HEK293 (cell line): ENCODE measurements around the gene NUP85.

Experiments
- CTCF ChIA-PET: fragments of 350-600 bp; formaldehyde crosslinking; extraction: SDS; loops from one replicate; lab custom pipeline; 2021; ENCODE audit warnings: antibody characterized with exemption; lab: Yijun Ruan, JAX
- POLR2A ChIA-PET: fragments of 300-600 bp; formaldehyde crosslinking; extraction: SDS; loops from one replicate; lab custom pipeline; 2020; ENCODE audit warnings: antibody characterized with exemption, inconsistent platforms; lab: Yijun Ruan, JAX
- H3K27ac ChIP-seq: fragments of 200-500 bp; sonication (Bioruptor generic); 2 replicates; pipeline ENCODE4 v1.5.1; 2014; ENCODE audit warnings: low read depth, low read length, control low read depth, inconsistent platforms; ENCODE audit errors: extremely low read depth
- H3K36me3 ChIP-seq, 2 experiments: fragments of 200-500 bp in 1 of 2; sonication (Bioruptor generic) in 1 of 2; 1 replicate in 1 of 2; 2 replicates in 1 of 2; pipeline ENCODE4 v1.5.1; 2014 to 2017; ENCODE audit warnings: inconsistent platforms in 2 of 2, low read length in 2 of 2; ENCODE audit not compliant: control insufficient read depth in 2 of 2, insufficient read depth in 1 of 2
- H3K4me1 ChIP-seq: fragments of 200-500 bp; sonication (Bioruptor generic); 2 replicates; pipeline ENCODE4 v1.5.1; 2014; ENCODE audit warnings: mild to moderate bottlenecking, low read length, inconsistent platforms; ENCODE audit not compliant: control insufficient read depth, insufficient read depth
- H3K4me3 ChIP-seq: 2 replicates; pipeline ENCODE4 v1.5.1; 2011; ENCODE audit warnings: low read depth, mild to moderate bottlenecking, control low read depth, low read length, moderate library complexity
- H3K9me3 ChIP-seq: fragments of 200-500 bp; sonication (Bioruptor generic); 2 replicates; pipeline ENCODE4 v1.5.1; 2014; ENCODE audit warnings: low read depth, low read length, inconsistent platforms; ENCODE audit not compliant: control insufficient read depth, insufficient read depth
- FEZF1 ChIP-seq: fragments of 450-650 bp; formaldehyde crosslinking; IDR thresholded peaks from 2 replicates; pipeline ENCODE4 v1.5.1; 2016; ENCODE audit warnings: missing biosample characterization, missing genetic modification characterization
- GLIS1 ChIP-seq: fragments of 450-650 bp; formaldehyde crosslinking; IDR thresholded peaks from 2 replicates; pipeline ENCODE4 v1.5.1; 2016; ENCODE audit warnings: missing biosample characterization, missing genetic modification characterization
- KLF16 ChIP-seq: fragments of 450-650 bp; formaldehyde crosslinking; IDR thresholded peaks from 2 replicates; pipeline ENCODE4 v1.5.1; 2017; ENCODE audit warnings: missing biosample characterization, missing genetic modification characterization
- OVOL3 ChIP-seq: fragments of 450-650 bp; formaldehyde crosslinking; IDR thresholded peaks from 2 replicates; pipeline ENCODE4 v1.5.1; 2016; ENCODE audit warnings: missing biosample characterization, missing genetic modification characterization
- PRDM1 ChIP-seq: fragments of 450-650 bp; formaldehyde crosslinking; IDR thresholded peaks from 2 replicates; pipeline ENCODE4; 2016; ENCODE audit warnings: missing biosample characterization, missing genetic modification characterization
- RBAK ChIP-seq: fragments of 450-650 bp; formaldehyde crosslinking; IDR thresholded peaks from 2 replicates; pipeline ENCODE4 v1.5.1; 2016; ENCODE audit warnings: missing biosample characterization, missing genetic modification characterization
- SETDB1 ChIP-seq: IDR thresholded peaks from one replicate; pipeline ENCODE4 v1.6.1; 2017; ENCODE audit warnings: mild to moderate bottlenecking, low read length, moderate library complexity, mixed read lengths; ENCODE audit not compliant: insufficient read length
- ZFHX2 ChIP-seq: fragments of 450-650 bp; formaldehyde crosslinking; conservative IDR thresholded peaks from 2 replicates; pipeline ENCODE4 v1.5.1; 2016; ENCODE audit warnings: missing biosample characterization, missing genetic modification characterization
- ZFP69B ChIP-seq: fragments of 450-650 bp; formaldehyde crosslinking; IDR thresholded peaks from 2 replicates; pipeline ENCODE4 v1.5.1; 2016; ENCODE audit warnings: missing biosample characterization, missing genetic modification characterization
- ZNF132 ChIP-seq: fragments of 450-650 bp; formaldehyde crosslinking; IDR thresholded peaks from 2 replicates; pipeline ENCODE4 v1.5.1; 2017; ENCODE audit warnings: missing biosample characterization, missing genetic modification characterization, borderline replicate concordance
- ZNF184 ChIP-seq: fragments of 450-650 bp; IDR thresholded peaks from 2 replicates; pipeline ENCODE4 v1.5.1; 2018; ENCODE audit warnings: missing biosample characterization, mild to moderate bottlenecking, missing genetic modification characterization
- ZNF23 ChIP-seq: fragments of 450-650 bp; formaldehyde crosslinking; IDR thresholded peaks from 2 replicates; pipeline ENCODE4 v1.5.1; 2016; ENCODE audit warnings: missing biosample characterization, missing genetic modification characterization, borderline replicate concordance
- ZNF292 ChIP-seq: fragments of 450-650 bp; formaldehyde crosslinking; IDR thresholded peaks from 2 replicates; pipeline ENCODE4 v1.5.1; 2016; ENCODE audit warnings: low read depth, missing biosample characterization, missing genetic modification characterization, borderline replicate concordance
- ZNF549 ChIP-seq: fragments of 450-650 bp; IDR thresholded peaks from 2 replicates; pipeline ENCODE4 v1.5.1; 2018; ENCODE audit warnings: missing biosample characterization, missing genetic modification characterization, mild to moderate bottlenecking, inconsistent platforms, moderate library complexity
- ZNF571 ChIP-seq: fragments of 450-650 bp; formaldehyde crosslinking; IDR thresholded peaks from 2 replicates; pipeline ENCODE4 v1.5.0; 2017; ENCODE audit warnings: missing biosample characterization, missing genetic modification characterization
- ZNF624 ChIP-seq: fragments of 450-650 bp; formaldehyde crosslinking; IDR thresholded peaks from 2 replicates; pipeline ENCODE4 v1.5.1; 2017; ENCODE audit warnings: missing biosample characterization, missing genetic modification characterization
- ZNF677 ChIP-seq: fragments of 450-650 bp; IDR thresholded peaks from 2 replicates; pipeline ENCODE4 v1.5.0; 2018; ENCODE audit warnings: missing biosample characterization, mild to moderate bottlenecking, missing genetic modification characterization, moderate library complexity
- ZNF76 ChIP-seq: fragments of 450-650 bp; formaldehyde crosslinking; IDR thresholded peaks from 2 replicates; pipeline ENCODE4; 2016; ENCODE audit warnings: low read depth, missing biosample characterization, missing genetic modification characterization, borderline replicate concordance
- ZNF776 ChIP-seq: fragments of 450-650 bp; formaldehyde crosslinking; IDR thresholded peaks from 2 replicates; pipeline ENCODE4 v1.5.0; 2017; ENCODE audit warnings: missing biosample characterization, missing genetic modification characterization, borderline replicate concordance
- ZNF792 ChIP-seq: fragments of 450-650 bp; formaldehyde crosslinking; IDR thresholded peaks from 2 replicates; pipeline ENCODE4 v1.5.1; 2016; ENCODE audit warnings: missing biosample characterization, missing genetic modification characterization
- TF ChIP-seq, protein P1 (sequence below): fragments of 450-650 bp; formaldehyde crosslinking; IDR thresholded peaks from 2 replicates; pipeline ENCODE4 v1.5.1; 2017; ENCODE audit warnings: missing biosample characterization, missing genetic modification characterization
- TF ChIP-seq, protein P2 (sequence below): fragments of 450-650 bp; formaldehyde crosslinking; IDR thresholded peaks from 2 replicates; pipeline ENCODE4 v1.5.1; 2016; ENCODE audit warnings: missing biosample characterization, missing genetic modification characterization

The NUP85 gene

GRCh38 chr17:75209061-75209460, 3.6 kb downstream of the NUP85 start (continued):
- TF ChIP-seq ZNF132 (tag by site-specific recombination): no peak
- no peak for TF ChIP-seq SETDB1
- TF ChIP-seq PRDM1 (tag by site-specific recombination): no peak
- TF ChIP-seq GLIS1: no peak
- no peak for TF ChIP-seq ZNF792 (tag by site-specific recombination)

DNA sequence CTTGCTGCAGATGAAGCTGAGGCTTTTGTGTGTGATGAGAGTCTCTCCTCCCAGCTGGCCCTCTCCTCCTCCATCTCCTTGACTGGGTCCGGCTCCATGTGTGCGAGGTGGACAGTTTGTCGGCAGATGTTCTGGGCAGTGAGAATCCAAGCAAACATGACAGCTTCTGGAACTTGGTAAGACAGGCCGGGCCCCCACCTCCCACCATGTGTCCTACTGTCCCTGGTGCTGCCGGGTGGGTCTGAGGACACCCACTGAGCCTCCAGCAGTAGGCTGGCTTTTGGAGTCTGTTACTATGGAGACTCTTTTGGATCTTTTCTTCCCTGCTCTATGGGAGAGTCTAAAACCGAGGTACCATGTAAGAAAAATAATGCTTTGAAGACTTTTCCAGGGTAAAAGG, 12.7 kb downstream of the NUP85 start:
- no peak for TF ChIP-seq ZNF292 (tag by site-specific recombination)
- no peak for TF ChIP-seq ZNF677 (tag by site-specific recombination)
- TF ChIP-seq ZNF76: no peak
- no peak for TF ChIP-seq ZNF23
- no peak for TF ChIP-seq FEZF1
- TF ChIP-seq ZNF624: no peak
- Histone ChIP-seq H3K36me3 (peaks cover 85 to 90% of the 10 kb centered on the region in 2 experiments), H3K4me3 (no peak overlapping the region), H3K27ac (no peak overlapping the region), H3K9me3 (no peaks in the 10 kb centered on the region), H3K4me1 (no peaks in the 10 kb centered on the region)
- CTCF ChIA-PET: interaction anchor here (0.6 to 1.6 kb wide), 3 partner anchors 22 to 630 kb away, joined by 3 to 5 read pairs (median 3); partner anchors contain the start of gene MIF4GD
- POLR2A ChIA-PET: interaction anchor here (0.6 kb wide), 1 partner anchor 51 kb away, joined by 5 read pairs; no protein-coding TSS in a partner anchor

- ChIA-PET POLR2A (interaction anchor here (0.9 to 1.5 kb wide), 4 partner anchors 10 to 186 kb away, joined by 3 to 5 read pairs (median 4); partner anchors contain the start of genes GRB2 and MIF4GD), CTCF (interaction anchor here (0.6 to 2.4 kb wide), 4 partner anchors 17 to 192 kb away, joined by 3 to 16 read pairs (median 4); no protein-coding TSS in a partner anchor)
- Histone ChIP-seq H3K9me3 (no peaks in the 10 kb centered on the region), H3K4me1 (no peaks in the 10 kb centered on the region), H3K4me3 (no peak overlapping the region), H3K27ac (no peak overlapping the region), H3K36me3 (peaks cover 79 to 86% of the 10 kb centered on the region in 2 experiments)
- no peak for TF ChIP-seq ZNF184
- TF ChIP-seq ZFP69B (tag by site-specific recombination): no peak
- TF ChIP-seq, protein P1, sequence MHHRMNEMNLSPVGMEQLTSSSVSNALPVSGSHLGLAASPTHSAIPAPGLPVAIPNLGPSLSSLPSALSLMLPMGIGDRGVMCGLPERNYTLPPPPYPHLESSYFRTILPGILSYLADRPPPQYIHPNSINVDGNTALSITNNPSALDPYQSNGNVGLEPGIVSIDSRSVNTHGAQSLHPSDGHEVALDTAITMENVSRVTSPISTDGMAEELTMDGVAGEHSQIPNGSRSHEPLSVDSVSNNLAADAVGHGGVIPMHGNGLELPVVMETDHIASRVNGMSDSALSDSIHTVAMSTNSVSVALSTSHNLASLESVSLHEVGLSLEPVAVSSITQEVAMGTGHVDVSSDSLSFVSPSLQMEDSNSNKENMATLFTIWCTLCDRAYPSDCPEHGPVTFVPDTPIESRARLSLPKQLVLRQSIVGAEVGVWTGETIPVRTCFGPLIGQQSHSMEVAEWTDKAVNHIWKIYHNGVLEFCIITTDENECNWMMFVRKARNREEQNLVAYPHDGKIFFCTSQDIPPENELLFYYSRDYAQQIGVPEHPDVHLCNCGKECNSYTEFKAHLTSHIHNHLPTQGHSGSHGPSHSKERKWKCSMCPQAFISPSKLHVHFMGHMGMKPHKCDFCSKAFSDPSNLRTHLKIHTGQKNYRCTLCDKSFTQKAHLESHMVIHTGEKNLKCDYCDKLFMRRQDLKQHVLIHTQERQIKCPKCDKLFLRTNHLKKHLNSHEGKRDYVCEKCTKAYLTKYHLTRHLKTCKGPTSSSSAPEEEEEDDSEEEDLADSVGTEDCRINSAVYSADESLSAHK (tag by site-specific recombination): no peak
- no peak for TF ChIP-seq ZFHX2 (tag by site-specific recombination)
- no peak for TF ChIP-seq ZNF776
- TF ChIP-seq RBAK (tag by site-specific recombination): no peak
- TF ChIP-seq, protein P2, sequence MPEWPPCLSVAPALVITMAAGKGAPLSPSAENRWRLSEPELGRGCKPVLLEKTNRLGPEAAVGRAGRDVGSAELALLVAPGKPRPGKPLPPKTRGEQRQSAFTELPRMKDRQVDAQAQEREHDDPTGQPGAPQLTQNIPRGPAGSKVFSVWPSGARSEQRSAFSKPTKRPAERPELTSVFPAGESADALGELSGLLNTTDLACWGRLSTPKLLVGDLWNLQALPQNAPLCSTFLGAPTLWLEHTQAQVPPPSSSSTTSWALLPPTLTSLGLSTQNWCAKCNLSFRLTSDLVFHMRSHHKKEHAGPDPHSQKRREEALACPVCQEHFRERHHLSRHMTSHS (tag by site-specific recombination): no peak
- no peak for TF ChIP-seq KLF16 (tag by site-specific recombination)
- no peak for TF ChIP-seq ZNF571 (tag by site-specific recombination)
- TF ChIP-seq OVOL3 (tag by site-specific recombination): no peak
- TF ChIP-seq ZNF549: no peak
Observed at GRCh38 chr17:75219815-75220214, 14.3 kb downstream of the NUP85 start.
